ENCODE data around the gene ARAP3. TPM values are rescaled to one million over a fixed set of nuclear protein-coding genes. Genes with fewer than 3 reads are reported as not detected.

The ARAP3 gene
- total RNA-seq, 1 donor from 2014 or later, result 239 TPM

DNA sequence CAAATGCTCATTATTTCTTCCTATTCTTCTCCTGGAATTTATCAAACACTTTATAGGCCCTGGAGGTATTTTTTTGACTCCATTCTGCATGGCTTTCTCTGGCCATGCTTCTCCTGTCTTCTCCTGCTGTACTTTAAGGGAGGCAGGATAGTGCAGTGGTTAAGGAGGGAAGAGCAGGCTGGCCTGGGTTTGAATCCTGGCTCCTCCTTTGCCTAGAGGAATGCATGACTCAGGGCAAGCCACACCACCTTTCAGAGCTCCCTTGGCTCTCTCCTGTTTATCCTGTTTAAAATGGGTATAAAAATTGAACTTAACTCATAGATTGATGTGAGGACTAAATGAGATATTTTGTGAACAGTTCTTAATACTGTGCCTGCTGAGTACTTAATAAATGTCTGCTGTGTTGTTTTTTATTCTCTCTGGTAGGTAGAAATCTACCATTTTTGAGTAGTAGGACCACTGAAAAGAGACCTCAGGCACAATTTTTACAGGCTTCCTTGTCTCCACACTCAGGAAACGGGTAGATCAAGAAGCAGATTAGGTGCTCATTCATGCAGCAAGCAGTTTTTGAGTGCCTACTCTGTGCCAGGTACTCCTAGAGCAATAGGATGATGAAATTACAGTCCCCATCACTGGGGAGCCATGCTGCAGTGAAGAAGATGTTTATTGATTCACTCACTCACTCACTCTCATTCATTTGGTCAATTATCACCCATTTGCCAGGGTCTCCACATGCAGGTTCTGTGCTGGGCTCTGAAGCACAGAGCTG is 32.7 kb upstream of the ARAP3 start:
- no peaks in the 10 kb centered on the region for H3K27me3 Mint-ChIP-seq (ENCODE audit: unreplicated experiment)
- TF ChIP-seq, protein P1, sequence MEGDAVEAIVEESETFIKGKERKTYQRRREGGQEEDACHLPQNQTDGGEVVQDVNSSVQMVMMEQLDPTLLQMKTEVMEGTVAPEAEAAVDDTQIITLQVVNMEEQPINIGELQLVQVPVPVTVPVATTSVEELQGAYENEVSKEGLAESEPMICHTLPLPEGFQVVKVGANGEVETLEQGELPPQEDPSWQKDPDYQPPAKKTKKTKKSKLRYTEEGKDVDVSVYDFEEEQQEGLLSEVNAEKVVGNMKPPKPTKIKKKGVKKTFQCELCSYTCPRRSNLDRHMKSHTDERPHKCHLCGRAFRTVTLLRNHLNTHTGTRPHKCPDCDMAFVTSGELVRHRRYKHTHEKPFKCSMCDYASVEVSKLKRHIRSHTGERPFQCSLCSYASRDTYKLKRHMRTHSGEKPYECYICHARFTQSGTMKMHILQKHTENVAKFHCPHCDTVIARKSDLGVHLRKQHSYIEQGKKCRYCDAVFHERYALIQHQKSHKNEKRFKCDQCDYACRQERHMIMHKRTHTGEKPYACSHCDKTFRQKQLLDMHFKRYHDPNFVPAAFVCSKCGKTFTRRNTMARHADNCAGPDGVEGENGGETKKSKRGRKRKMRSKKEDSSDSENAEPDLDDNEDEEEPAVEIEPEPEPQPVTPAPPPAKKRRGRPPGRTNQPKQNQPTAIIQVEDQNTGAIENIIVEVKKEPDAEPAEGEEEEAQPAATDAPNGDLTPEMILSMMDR (IDR thresholded peaks at IDR 0.05; ENCODE audit: unreplicated experiment), result no peak
- H3K9me3 Mint-ChIP-seq (ENCODE audit: unreplicated experiment), result no peaks in the 10 kb centered on the region
- no peak overlapping the region for H3K27ac Mint-ChIP-seq (ENCODE audit: unreplicated experiment)
- H3K4me3 Mint-ChIP-seq (ENCODE audit: unreplicated experiment), result no peak overlapping the region
- H3K36me3 Mint-ChIP-seq (ENCODE audit: low read depth, unreplicated experiment), result no peaks in the 10 kb centered on the region
- peaks cover 28% of the 10 kb centered on the region for H3K4me1 Mint-ChIP-seq (ENCODE audit: unreplicated experiment)
- DNase-seq (ENCODE audit: low spot score), result no peak

- Mint-ChIP-seq H3K9me3 (ENCODE audit: unreplicated experiment) (no peaks in the 10 kb centered on the region), H3K27ac (ENCODE audit: unreplicated experiment) (no peak overlapping the region), H3K27me3 (ENCODE audit: unreplicated experiment) (no peaks in the 10 kb centered on the region), H3K36me3 (ENCODE audit: low read depth, unreplicated experiment) (no peaks in the 10 kb centered on the region), H3K4me3 (ENCODE audit: unreplicated experiment) (no peak overlapping the region), H3K4me1 (ENCODE audit: unreplicated experiment) (peaks cover 28% of the 10 kb centered on the region)
- TF ChIP-seq, protein P1 (IDR thresholded peaks at IDR 0.05; ENCODE audit: unreplicated experiment), result no peak
- no peak for DNase-seq (ENCODE audit: low spot score)
Measured at GRCh38 chr5:141713616-141714309, 31.7 kb upstream of the ARAP3 start.

- Mint-ChIP-seq H3K4me1 (ENCODE audit: unreplicated experiment) (peaks cover 26% of the 10 kb centered on the region), H3K4me3 (ENCODE audit: unreplicated experiment) (no peak overlapping the region), H3K9me3 (ENCODE audit: unreplicated experiment) (no peaks in the 10 kb centered on the region), H3K27me3 (ENCODE audit: unreplicated experiment) (no peaks in the 10 kb centered on the region), H3K27ac (ENCODE audit: unreplicated experiment) (no peak overlapping the region), H3K36me3 (ENCODE audit: low read depth, unreplicated experiment) (no peaks in the 10 kb centered on the region)
- TF ChIP-seq, protein P1 (IDR thresholded peaks at IDR 0.05; ENCODE audit: unreplicated experiment), result no peak
- DNase-seq (ENCODE audit: low spot score), result no peak
Measured at GRCh38 chr5:141711687-141712086, 29.7 kb upstream of the ARAP3 start.

DNA sequence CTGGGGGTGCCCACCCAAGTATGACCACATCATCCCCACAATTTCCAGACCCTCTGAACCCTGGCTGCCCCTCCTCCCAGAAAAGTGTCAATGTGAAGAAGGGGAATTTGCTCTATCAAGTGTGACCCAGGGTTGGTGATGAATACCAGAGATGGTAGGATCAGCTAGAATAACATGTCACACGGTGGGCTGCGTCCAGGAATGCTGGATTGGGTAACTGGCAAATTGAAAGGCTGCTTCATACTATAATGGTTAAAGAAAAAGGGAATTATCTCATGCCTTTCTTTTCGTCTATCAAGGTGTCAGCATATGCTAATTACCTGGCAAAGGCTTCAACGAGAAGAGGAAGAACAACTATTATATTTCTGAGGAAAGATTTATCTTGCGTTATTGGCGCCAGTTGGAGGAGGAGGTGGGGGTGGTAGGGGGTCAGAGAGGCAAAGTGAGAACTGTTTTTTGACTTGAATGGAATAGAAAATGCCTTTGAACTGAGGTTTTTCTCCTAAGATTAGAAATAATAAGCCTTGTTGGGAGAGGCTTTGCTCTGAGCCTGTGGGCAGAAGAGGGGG is 27.8 kb upstream of the ARAP3 start:
- H3K4me3 Mint-ChIP-seq (ENCODE audit: unreplicated experiment), result no peak overlapping the region
- H3K27ac Mint-ChIP-seq (ENCODE audit: unreplicated experiment), result no peak overlapping the region
- no peak for DNase-seq (ENCODE audit: low spot score)
- H3K9me3 Mint-ChIP-seq (ENCODE audit: unreplicated experiment), result no peaks in the 10 kb centered on the region
- H3K27me3 Mint-ChIP-seq (ENCODE audit: unreplicated experiment), result peaks cover 3% of the 10 kb centered on the region
- TF ChIP-seq, protein P1 (IDR thresholded peaks at IDR 0.05; ENCODE audit: unreplicated experiment), result no peak
- peaks cover 15% of the 10 kb centered on the region for H3K4me1 Mint-ChIP-seq (ENCODE audit: unreplicated experiment)
- no peaks in the 10 kb centered on the region for H3K36me3 Mint-ChIP-seq (ENCODE audit: low read depth, unreplicated experiment)

DNA sequence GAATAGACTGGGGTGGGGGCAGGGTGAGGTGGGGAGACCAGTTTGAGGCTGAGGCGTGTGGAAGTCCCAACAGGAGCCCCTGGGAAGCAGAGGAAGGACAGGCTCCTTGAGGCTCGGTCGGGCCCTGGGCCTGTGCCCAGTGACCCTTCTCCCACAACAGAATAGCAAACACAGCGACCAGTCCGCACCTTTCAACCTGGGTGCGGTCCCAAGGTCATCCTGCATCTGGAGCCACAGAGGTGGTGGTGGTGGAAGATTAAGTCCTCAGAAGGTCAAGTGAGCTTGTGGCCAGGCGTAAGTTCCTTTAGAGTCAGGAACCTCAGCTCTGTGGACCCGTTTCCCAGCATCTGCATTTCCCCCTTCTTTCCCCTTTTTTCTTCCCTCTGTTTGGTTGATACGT is 26.0 kb upstream of the ARAP3 start:
- Mint-ChIP-seq H3K27me3 (ENCODE audit: unreplicated experiment) (peaks cover 3% of the 10 kb centered on the region), H3K4me3 (ENCODE audit: unreplicated experiment) (no peak overlapping the region), H3K36me3 (ENCODE audit: low read depth, unreplicated experiment) (no peaks in the 10 kb centered on the region), H3K27ac (ENCODE audit: unreplicated experiment) (no peak overlapping the region), H3K4me1 (ENCODE audit: unreplicated experiment) (peaks cover 7% of the 10 kb centered on the region), H3K9me3 (ENCODE audit: unreplicated experiment) (no peaks in the 10 kb centered on the region)
- TF ChIP-seq, protein P1 (IDR thresholded peaks at IDR 0.05; ENCODE audit: unreplicated experiment), result no peak
- no peak for DNase-seq (ENCODE audit: low spot score)

Data from endothelial cell (in vitro differentiated cells).